Subcutaneous abdominal adipose tissue (tissue), 5 donors: Measurements from ENCODE around the gene NUP37.

ENCODE experiments used
- H3K27ac ChIP-seq: one replicate; pipeline ENCODE4 v1.7.0; 2013; ENCODE audit warnings: low read depth, mild to moderate bottlenecking, inconsistent platforms, low read length, moderate library complexity
- H3K27me3 ChIP-seq, 5 donors: one replicate each; pipeline ENCODE4 v1.7.0; 2013; ENCODE audit warnings: low read length in 5 of 5, inconsistent platforms in 1 of 5; ENCODE audit not compliant: control insufficient read depth in 5 of 5, insufficient read depth in 4 of 5
- H3K36me3 ChIP-seq, 5 donors: one replicate each; pipeline ENCODE4 v1.7.0; 2013; ENCODE audit warnings: low read length in 5 of 5; ENCODE audit not compliant: control insufficient read depth in 5 of 5, insufficient read depth in 5 of 5
- H3K4me1 ChIP-seq, 5 donors: one replicate each; pipeline ENCODE4 v1.7.0; 2013; ENCODE audit warnings: low read length in 5 of 5, mild to moderate bottlenecking in 3 of 5, moderate library complexity in 1 of 5; ENCODE audit not compliant: control insufficient read depth in 5 of 5, insufficient read depth in 5 of 5
- H3K4me3 ChIP-seq, 5 donors: one replicate each; pipeline ENCODE4 v1.7.0; 2013; ENCODE audit warnings: low read length in 5 of 5, low read depth in 1 of 5
- H3K9ac ChIP-seq, 5 donors: one replicate each; pipeline ENCODE4 v1.7.0; 2013; ENCODE audit warnings: low read length in 5 of 5, mild to moderate bottlenecking in 4 of 5, moderate library complexity in 3 of 5
- H3K9me3 ChIP-seq, 5 donors: one replicate each; pipeline ENCODE4 v1.7.0; 2013; ENCODE audit warnings: low read length in 5 of 5; ENCODE audit not compliant: control insufficient read depth in 5 of 5
- donor health status: healthy.
- donor health status: healthy.
- donor health status: healthy.
- donor health status: healthy.
- donor health status: healthy.

The NUP37 gene

DNA sequence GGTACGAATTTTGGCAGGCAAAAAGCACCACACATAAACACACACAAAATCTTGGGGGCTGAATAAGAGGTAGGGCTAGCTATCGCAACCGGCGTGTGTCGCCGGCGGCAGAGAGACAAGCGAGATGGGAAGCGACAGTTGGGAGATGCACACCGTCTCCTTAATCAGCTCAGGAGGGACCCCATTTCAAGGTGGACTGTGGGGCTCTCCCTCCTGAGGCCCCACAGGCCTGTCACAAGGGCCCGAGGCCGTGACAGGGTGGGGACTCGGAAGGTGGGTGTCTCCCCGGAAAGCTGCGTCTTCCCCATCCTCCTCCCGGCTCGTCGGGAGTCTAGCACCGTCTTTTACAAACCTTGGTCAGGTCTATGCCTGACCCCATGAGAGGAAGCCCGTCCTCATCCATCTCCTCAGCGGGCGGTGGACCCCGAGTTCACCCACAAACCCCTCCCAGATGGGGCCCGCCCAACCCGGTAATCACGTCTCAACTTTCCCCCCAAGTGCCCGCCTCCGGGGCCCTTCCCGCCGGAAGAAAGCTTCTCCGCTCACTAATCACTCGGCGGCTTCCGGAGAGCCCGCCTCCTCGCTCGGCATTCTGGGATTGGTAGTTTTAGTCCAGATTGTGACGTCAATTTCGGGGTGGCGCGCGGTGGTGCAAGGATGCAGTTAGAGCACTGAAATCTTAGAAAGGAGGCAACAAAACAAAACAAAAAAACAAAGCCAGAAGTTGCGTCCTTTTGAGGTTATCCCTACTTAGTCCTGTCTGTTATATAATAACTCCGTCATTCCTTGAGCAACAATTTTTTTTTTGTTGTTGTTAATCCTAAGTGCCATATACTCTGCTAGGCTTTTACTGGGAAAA is 58.1 kb downstream of the NUP37 start, which contains the start of gene WASHC3:
TSS of gene WASHC3 (minus strand) at position 432 of the 859 bp plus-strand sequence. CDS start at position 403, 29 bp downstream.
- H3K4me3 ChIP-seq = peak within 1 kb of the TSS; percentile 89 to 99 (median 98)
- peak within 1 kb of the TSS; percentile 85 to 96 (median 93) for H3K9ac ChIP-seq
- peaks cover 0 to 13% (median 10%) of the 10 kb centered on the region in 5 donors for H3K4me1 ChIP-seq
- H3K9me3 ChIP-seq = no peaks in the 10 kb centered on the region
- H3K27ac ChIP-seq = peak within 1 kb of the TSS; percentile 88
- H3K27me3 ChIP-seq = no peaks in the 10 kb centered on the region
- peaks cover 0 to 8% (median 5%) of the 10 kb centered on the region in 5 donors for H3K36me3 ChIP-seq

DNA sequence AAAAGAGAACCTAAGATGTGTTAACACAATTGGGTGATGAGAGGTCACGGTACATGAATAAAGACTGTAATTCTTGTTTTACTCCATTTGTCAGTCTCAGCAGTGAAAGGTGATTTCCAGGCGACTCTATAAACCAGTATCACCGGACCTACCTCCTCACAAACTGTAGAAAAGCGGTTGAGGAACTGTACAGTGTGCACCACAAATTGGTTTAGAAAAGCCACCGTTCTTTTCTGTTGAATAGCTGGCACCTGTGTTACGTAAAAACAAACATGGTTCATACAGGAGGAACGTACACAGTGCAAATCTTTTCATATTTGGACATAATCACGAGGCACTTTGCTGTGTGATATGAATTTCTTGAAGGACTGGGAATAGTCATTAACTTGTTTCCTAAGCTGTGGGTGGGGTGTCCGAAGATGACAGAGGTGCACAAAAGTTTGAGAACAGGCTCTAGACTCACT is 58.8 kb downstream of the NUP37 start:
- peak overlapping the region; percentile 89 to 99 (median 98) for H3K4me3 ChIP-seq

DNA sequence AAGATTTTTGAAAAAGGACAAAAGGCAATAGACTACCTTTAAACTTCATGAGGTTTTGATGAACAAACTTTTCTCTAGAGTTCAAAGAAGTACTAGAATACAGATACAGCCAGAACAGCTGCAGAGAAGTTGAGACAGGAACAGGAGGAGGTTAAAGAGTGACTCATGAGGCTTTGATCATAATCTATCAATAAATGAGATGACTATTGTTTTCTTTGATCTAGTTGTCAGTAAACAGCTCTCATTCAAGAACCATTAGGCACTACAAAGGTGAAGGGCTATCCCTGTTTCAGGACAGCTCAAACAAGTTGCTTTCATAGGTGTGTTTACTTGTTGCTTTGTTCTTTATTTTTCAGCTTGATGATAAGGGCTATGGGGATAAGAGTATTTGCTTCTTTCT is 60.6 kb downstream of the NUP37 start:
- H3K4me1 ChIP-seq = peaks cover 0 to 13% (median 10%) of the 10 kb centered on the region in 5 donors
- H3K36me3 ChIP-seq = peaks cover 2 to 19% (median 8%) of the 10 kb centered on the region in 5 donors
- H3K9ac ChIP-seq = no peak overlapping the region
- H3K27ac ChIP-seq = no peak overlapping the region
- no peaks in the 10 kb centered on the region for H3K9me3 ChIP-seq
- no peaks in the 10 kb centered on the region for H3K27me3 ChIP-seq
- H3K4me3 ChIP-seq = no peak overlapping the region

More for the DNA sequence above, 58.8 kb downstream of the NUP37 start:
- no peaks in the 10 kb centered on the region for H3K9me3 ChIP-seq
- H3K36me3 ChIP-seq = peaks cover 0 to 13% (median 5%) of the 10 kb centered on the region in 5 donors
- H3K4me1 ChIP-seq = peaks cover 0 to 13% (median 10%) of the 10 kb centered on the region in 5 donors
- H3K27me3 ChIP-seq = no peaks in the 10 kb centered on the region
- peak overlapping the region; percentile 88 for H3K27ac ChIP-seq
- H3K9ac ChIP-seq = peak overlapping the region; percentile 85 to 96 (median 93)

DNA sequence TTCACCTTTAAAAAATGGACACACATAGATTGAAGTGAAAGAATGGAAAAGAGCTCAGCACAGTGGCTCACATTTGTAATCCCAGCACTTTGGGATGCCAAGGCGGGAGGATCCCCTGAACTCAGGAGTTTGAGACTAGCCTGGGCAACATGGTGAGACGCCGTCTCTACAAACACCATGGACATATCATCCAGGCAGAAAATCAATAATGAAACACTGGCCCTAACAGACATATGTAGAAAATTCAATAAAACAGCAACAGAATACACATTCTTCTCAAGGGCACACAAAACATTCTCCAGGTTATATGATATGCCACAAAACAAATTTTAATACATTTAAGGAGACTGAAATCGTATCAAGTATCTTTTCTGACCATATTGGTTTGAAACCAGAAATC is 65.6 kb downstream of the NUP37 start:
- no peak overlapping the region for H3K9ac ChIP-seq
- no peaks in the 10 kb centered on the region for H3K27me3 ChIP-seq
- no peak overlapping the region for H3K27ac ChIP-seq
- peaks cover 0 to 3% (median 0%) of the 10 kb centered on the region in 5 donors for H3K4me1 ChIP-seq
- no peak overlapping the region for H3K4me3 ChIP-seq
- peaks cover 32 to 46% (median 37%) of the 10 kb centered on the region in 5 donors for H3K36me3 ChIP-seq
- H3K9me3 ChIP-seq = no peaks in the 10 kb centered on the region

DNA sequence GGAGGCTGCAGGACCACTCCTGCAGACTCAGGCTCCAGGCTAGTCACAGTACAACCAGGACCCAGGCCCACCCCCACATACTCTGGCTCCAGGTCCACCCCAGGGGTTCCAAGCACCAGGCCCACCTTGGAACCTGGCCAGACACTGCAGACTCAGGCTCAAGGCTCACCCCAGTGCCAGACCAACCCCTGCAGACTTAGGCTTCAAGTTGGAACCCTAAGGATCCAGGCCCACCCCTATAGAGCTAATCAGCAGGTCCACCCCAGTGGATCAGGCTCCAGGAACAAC is 66.9 kb downstream of the NUP37 start:
- no peaks in the 10 kb centered on the region for H3K27me3 ChIP-seq
- no peaks in the 10 kb centered on the region for H3K9me3 ChIP-seq
- peak overlapping the region in 1 of 5 donors; percentile 37 for H3K9ac ChIP-seq
- H3K27ac ChIP-seq = no peak overlapping the region
- no peak overlapping the region for H3K4me3 ChIP-seq
- H3K4me1 ChIP-seq = peaks cover 0 to 3% (median 0%) of the 10 kb centered on the region in 5 donors
- peaks cover 38 to 51% (median 43%) of the 10 kb centered on the region in 5 donors for H3K36me3 ChIP-seq

DNA sequence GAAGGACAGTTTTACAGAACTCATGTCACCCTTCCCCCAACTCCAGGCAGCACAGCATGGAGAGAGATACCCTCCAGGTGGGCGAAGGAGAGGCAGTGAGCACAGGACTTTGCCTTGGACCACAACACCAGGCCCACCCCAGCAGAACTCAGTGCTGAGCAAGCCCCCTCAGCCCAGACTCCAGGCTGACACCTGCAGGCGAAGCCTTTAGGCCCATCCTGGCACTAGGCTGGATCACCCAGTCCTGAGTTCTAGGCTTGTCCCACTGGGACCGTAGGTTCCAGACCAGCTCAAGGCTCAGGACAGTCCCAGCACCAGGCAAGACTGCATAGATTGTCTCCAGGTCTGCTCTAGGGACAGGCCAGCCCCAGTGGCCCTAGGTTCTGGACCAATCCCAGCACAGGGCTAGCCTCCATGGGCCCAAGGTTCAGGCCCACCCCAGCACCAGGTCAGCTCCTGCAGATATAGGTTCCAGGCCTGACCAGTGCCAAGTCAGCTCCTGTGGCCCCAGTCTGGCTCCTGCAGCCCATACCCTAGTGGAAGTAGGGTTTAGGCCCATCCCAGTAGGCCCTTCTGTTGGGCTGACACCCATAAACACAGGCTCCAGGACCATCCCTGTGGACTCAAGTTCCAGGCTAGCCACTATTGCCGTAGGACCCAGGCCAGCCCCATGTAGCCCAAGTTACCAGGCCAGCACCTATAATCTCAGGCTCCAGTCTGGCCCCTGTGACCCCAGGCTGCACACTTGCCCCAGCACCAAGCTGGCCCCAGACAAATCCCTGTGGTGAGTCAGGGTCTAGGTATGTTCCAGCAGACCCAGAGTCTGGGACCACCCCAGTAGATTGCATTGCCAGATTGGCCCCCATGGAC is 67.5 kb downstream of the NUP37 start:
- peaks cover 38 to 54% (median 47%) of the 10 kb centered on the region in 5 donors for H3K36me3 ChIP-seq
- H3K9ac ChIP-seq = peak overlapping the region in 1 of 5 donors; percentile 37
- no peak overlapping the region for H3K4me3 ChIP-seq
- H3K4me1 ChIP-seq = peaks cover 0 to 3% (median 0%) of the 10 kb centered on the region in 5 donors
- H3K9me3 ChIP-seq = no peaks in the 10 kb centered on the region
- no peak overlapping the region for H3K27ac ChIP-seq
- no peaks in the 10 kb centered on the region for H3K27me3 ChIP-seq

DNA sequence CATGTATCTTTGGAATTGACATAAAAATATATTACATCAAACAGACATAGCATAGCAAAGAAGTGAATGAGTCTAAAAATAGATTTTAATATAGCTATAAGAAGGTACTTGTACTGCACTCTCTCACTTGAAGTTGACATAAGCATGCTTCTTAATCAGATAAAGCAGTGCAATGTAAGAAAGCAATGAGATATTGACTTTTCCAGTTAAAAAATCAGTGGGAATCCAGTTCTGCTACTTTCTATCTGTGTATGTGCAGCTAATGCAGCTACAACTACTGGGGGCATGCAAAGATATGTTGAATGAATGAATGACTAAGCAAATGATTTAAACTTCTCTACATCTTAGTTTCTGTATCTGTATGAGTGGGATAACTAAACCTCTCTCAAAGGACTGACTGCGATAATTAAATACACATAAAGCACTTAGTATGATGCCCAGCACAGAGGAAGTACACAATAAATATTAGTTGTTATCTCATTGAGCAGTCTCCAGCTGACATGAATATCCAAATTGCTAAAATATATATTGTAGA is 68.4 kb downstream of the NUP37 start:
- Histone ChIP-seq H3K27me3 (no peaks in the 10 kb centered on the region), H3K4me1 (peaks cover 0 to 3% (median 0%) of the 10 kb centered on the region in 5 donors), H3K9ac (no peak overlapping the region), H3K4me3 (no peak overlapping the region), H3K27ac (no peak overlapping the region), H3K9me3 (no peaks in the 10 kb centered on the region), H3K36me3 (peaks cover 35 to 55% (median 45%) of the 10 kb centered on the region in 5 donors)

DNA sequence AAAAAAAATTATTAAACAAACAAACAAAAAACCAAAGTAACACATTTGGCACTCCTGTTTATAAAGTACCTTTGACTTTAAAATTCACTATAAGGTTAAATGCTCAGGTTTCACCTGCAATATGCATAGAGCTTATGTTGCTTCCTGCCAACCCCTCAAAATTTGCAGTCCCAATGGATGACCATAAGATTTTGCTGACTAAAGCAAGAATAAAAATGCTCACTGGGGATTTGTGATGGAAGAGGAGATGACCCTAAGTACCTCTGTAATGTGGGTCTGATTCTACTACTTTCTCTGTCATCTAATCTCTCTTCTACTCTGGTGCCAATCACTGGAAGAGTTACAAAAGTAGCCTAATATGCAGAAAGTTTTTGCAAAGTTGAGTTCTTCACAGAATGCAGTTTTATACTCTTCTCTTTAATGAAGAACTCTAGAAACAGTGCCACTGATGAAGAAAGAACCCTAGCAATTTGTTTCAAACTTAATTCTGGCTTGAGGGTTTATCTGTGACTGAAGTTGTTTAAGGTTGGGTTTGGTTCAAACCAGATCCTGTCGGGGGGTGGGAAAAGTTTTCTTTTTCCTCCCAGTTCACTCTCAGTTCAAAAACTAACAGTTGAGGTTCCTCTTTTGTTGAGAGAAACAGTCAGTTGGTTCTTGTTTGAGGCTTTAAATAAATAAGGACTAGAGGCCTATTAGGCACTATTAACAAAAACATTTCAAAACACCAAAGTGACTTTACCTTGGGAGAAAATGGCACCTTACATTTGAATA is 69.1 kb downstream of the NUP37 start:
- H3K27ac ChIP-seq = no peak overlapping the region
- H3K9ac ChIP-seq = no peak overlapping the region
- no peak overlapping the region for H3K4me3 ChIP-seq
- no peaks in the 10 kb centered on the region for H3K27me3 ChIP-seq
- peaks cover 0 to 3% (median 0%) of the 10 kb centered on the region in 5 donors for H3K4me1 ChIP-seq
- H3K36me3 ChIP-seq = peaks cover 35 to 60% (median 41%) of the 10 kb centered on the region in 5 donors
- H3K9me3 ChIP-seq = no peaks in the 10 kb centered on the region

DNA sequence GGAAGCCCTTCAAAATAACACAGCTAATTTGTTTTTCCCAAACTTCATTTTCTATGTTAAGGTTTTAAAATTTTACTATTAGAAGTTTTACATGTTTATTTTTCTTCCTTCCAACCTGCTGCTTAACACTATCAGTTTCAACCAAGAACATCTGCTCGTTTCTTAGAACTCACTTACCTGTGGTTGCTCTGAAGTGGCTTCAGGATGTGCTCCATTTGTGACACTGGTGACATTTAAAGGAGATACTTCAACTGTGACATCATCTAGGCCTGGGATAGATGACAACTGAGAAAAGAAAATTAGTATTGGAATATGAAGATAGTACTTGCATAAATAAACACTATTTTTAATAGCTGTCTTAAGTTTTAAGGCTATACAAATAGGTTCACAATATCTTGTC is 76.0 kb downstream of the NUP37 start:
- Histone ChIP-seq H3K4me3 (no peak overlapping the region), H3K4me1 (no peaks in the 10 kb centered on the region), H3K9ac (no peak overlapping the region), H3K27me3 (no peaks in the 10 kb centered on the region), H3K9me3 (no peaks in the 10 kb centered on the region), H3K36me3 (peaks cover 24 to 58% (median 44%) of the 10 kb centered on the region in 5 donors), H3K27ac (no peak overlapping the region)
